HG03060 (cell line): ENCODE results near the gene BIN1.

Experiments
- ATAC-seq: cut with Tn5 transposase; IDR thresholded peaks from one replicate; pipeline ENCODE4 v1.9.1; 2021; ENCODE audit warnings: low read depth, moderate number of reproducible peaks; ENCODE audit not compliant: unreplicated experiment

The BIN1 gene

GRCh38 chr2:127080226-127080937 is 26.6 kb downstream of the BIN1 start:
- ATAC-seq = no peak

GRCh38 chr2:127079358-127079920 is 27.5 kb downstream of the BIN1 start:
- ATAC-seq = no peak

- ATAC-seq = no peak
Observed at GRCh38 chr2:127078666-127079270, 28.2 kb downstream of the BIN1 start.

- no peak for ATAC-seq
Observed at GRCh38 chr2:127078028-127078427, 28.9 kb downstream of the BIN1 start.

- no peak for ATAC-seq
Observed at GRCh38 chr2:127076924-127077323, 30.0 kb downstream of the BIN1 start.

- no peak for ATAC-seq
Observed at GRCh38 chr2:127076290-127076689, 30.7 kb downstream of the BIN1 start.

GRCh38 chr2:127075821-127076220 is 31.1 kb downstream of the BIN1 start:
- ATAC-seq = no peak

GRCh38 chr2:127074936-127075335 is 32.0 kb downstream of the BIN1 start:
- no peak for ATAC-seq

GRCh38 chr2:127074358-127074757 is 32.6 kb downstream of the BIN1 start:
- no peak for ATAC-seq

GRCh38 chr2:127072970-127073369 is 34.0 kb downstream of the BIN1 start:
- no peak for ATAC-seq

- no peak for ATAC-seq
Observed at GRCh38 chr2:127072396-127072795, 34.6 kb downstream of the BIN1 start.

- no peak for ATAC-seq
Observed at GRCh38 chr2:127071901-127072328, 35.0 kb downstream of the BIN1 start.

- ATAC-seq = no peak
Observed at GRCh38 chr2:127070221-127070620, 36.7 kb downstream of the BIN1 start.

GRCh38 chr2:127069536-127069935 is 37.4 kb downstream of the BIN1 start:
- ATAC-seq = no peak

GRCh38 chr2:127069003-127069402 is 38.0 kb downstream of the BIN1 start:
- ATAC-seq = no peak

GRCh38 chr2:127068351-127068741 is 38.6 kb downstream of the BIN1 start:
- ATAC-seq = no peak

- ATAC-seq = no peak
Observed at GRCh38 chr2:127067620-127068350, 39.2 kb downstream of the BIN1 start.

GRCh38 chr2:127066942-127067341 is 40.0 kb downstream of the BIN1 start:
- no peak for ATAC-seq

GRCh38 chr2:127065940-127066318 is 41.0 kb downstream of the BIN1 start:
- no peak for ATAC-seq

GRCh38 chr2:127065299-127065939 is 41.5 kb downstream of the BIN1 start:
- ATAC-seq = no peak
